GM12878 (cell line): Measurements from ENCODE around the gene VDR.

Source experiments
- TF ChIP-seq, protein P1 (sequence below), 3 experiments: IDR thresholded peaks in 2 of 3; conservative IDR thresholded peaks in 1 of 3; 2 replicates each; pipeline ENCODE4 v1.5.1; 2011; ENCODE audit warnings: low read depth in 3 of 3, low read length in 3 of 3, mild to moderate bottlenecking in 3 of 3, control low read depth in 2 of 3, moderate library complexity in 2 of 3, inconsistent platforms in 1 of 3, mixed read lengths in 1 of 3; ENCODE audit not compliant: control insufficient read depth in 2 of 3, insufficient read depth in 1 of 3; ENCODE audit errors: extremely low read depth in 1 of 3
- TF ChIP-seq, protein P2 (sequence below): IDR thresholded peaks from 2 replicates; pipeline ENCODE4 v1.6.1; 2012; ENCODE audit warnings: mild to moderate bottlenecking, low read depth, low read length

DNA sequence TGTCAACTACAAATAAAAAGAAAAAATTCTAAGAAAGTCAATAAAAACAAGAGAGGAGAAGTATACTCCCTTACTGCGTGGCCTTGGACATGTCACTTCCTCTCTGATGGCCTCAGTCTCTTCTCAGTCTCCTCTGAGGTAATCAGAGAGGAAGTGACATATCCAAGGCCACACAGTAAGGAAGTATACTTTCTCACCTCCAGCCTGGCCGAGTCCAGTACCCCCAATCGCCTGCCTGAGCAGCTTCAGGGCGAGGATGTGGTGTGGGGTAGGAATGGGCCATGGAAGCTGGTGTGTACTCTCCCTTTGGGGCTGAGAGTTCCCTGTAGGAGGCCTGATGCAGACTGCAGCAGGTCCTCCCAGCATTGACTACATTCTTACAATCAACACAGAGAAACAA is 15.8 kb downstream of the VDR start:
- TF ChIP-seq, protein P1, sequence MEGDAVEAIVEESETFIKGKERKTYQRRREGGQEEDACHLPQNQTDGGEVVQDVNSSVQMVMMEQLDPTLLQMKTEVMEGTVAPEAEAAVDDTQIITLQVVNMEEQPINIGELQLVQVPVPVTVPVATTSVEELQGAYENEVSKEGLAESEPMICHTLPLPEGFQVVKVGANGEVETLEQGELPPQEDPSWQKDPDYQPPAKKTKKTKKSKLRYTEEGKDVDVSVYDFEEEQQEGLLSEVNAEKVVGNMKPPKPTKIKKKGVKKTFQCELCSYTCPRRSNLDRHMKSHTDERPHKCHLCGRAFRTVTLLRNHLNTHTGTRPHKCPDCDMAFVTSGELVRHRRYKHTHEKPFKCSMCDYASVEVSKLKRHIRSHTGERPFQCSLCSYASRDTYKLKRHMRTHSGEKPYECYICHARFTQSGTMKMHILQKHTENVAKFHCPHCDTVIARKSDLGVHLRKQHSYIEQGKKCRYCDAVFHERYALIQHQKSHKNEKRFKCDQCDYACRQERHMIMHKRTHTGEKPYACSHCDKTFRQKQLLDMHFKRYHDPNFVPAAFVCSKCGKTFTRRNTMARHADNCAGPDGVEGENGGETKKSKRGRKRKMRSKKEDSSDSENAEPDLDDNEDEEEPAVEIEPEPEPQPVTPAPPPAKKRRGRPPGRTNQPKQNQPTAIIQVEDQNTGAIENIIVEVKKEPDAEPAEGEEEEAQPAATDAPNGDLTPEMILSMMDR (IDR thresholded peaks at IDR 0.05 in 2 of 3, conservative IDR thresholded peaks at IDR 0.05 in 1 of 3; ENCODE audit: control insufficient read depth in 2 of 3, extremely low read depth in 1 of 3, insufficient read depth in 1 of 3, low read depth in 3 of 3, low read length in 3 of 3): no peak
- TF ChIP-seq, protein P2, sequence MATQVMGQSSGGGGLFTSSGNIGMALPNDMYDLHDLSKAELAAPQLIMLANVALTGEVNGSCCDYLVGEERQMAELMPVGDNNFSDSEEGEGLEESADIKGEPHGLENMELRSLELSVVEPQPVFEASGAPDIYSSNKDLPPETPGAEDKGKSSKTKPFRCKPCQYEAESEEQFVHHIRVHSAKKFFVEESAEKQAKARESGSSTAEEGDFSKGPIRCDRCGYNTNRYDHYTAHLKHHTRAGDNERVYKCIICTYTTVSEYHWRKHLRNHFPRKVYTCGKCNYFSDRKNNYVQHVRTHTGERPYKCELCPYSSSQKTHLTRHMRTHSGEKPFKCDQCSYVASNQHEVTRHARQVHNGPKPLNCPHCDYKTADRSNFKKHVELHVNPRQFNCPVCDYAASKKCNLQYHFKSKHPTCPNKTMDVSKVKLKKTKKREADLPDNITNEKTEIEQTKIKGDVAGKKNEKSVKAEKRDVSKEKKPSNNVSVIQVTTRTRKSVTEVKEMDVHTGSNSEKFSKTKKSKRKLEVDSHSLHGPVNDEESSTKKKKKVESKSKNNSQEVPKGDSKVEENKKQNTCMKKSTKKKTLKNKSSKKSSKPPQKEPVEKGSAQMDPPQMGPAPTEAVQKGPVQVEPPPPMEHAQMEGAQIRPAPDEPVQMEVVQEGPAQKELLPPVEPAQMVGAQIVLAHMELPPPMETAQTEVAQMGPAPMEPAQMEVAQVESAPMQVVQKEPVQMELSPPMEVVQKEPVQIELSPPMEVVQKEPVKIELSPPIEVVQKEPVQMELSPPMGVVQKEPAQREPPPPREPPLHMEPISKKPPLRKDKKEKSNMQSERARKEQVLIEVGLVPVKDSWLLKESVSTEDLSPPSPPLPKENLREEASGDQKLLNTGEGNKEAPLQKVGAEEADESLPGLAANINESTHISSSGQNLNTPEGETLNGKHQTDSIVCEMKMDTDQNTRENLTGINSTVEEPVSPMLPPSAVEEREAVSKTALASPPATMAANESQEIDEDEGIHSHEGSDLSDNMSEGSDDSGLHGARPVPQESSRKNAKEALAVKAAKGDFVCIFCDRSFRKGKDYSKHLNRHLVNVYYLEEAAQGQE: no peak
